Epidermal melanocyte (primary cell): ENCODE measurements around the gene ADK.
"Not testable (repeated sequence)": the region's sequence is repeated elsewhere in the genome, so short reads cannot be mapped to it uniquely, and the experiment has no call there.

Experiments used
- DNase-seq: peaks from one replicate; pipeline ENCODE4 v3.0.0; 2011; ENCODE audit warnings: low spot score; ENCODE audit not compliant: insufficient read length

The ADK gene

GRCh38 chr10:74150990-74151878 lies at the start of gene ADK:
Gene ADK (plus strand): TSS chr10:74151221. CDS start chr10:74151279, 58 bp downstream.
- peak; percentile 95 for DNase-seq

DNA sequence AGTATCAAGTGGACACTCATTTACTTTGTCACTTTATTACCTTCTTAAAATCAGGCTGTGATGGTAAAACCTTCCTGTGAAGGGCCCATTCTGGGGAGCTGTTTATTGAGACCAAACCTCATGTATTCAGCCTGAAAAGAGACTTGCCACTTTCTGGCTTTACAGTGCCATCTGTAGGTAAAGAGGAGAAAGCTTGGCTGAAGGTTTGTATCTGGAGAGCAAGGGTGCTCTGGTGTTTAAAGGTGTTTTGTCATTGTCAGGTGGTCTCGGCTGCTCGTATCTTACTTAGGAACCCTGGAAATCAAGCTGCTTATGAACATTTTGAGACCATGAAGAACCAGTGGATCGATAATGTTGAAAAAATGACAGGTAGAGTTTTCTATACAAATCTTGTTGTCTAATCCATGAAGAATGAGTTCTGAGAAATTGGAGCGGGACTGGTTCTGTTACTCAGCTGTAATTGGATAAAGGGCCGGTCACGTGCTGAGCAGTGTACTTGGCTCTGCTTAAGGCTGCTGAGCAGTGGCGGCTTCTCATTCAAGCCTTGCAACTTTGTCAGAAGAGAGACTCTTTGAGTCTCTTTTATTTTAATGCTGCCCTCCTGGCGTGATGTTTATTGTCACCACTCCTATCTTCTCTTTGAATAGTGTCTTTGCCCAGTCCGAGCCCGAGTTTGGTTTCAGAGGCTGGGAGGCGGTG lies 47.3 kb upstream of the ADK start:
- no peak for DNase-seq

DNA sequence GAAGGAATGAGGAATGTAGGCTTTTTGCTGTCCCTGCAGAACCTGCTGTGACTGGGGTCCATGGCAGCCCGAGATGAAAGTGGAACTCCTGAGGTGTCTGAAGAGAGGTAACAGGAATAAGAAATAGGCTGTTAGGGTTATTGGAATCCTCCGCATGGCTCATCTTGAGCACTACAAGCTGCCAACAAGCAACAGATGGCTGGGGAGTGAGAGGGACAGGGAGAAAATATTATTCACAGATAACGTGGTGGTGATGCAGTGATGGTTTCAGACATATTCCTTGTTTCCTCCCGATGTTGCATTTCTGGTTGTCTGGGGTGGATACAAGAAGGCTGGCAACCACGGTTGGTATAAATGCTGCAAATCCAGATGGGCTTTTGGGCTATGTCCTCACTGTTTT lies 46.5 kb upstream of the ADK start:
- no peak for DNase-seq

- DNase-seq = no peak
Observed at GRCh38 chr10:74104996-74105395, 46.0 kb upstream of the ADK start.

GRCh38 chr10:74107391-74107790 lies 43.6 kb upstream of the ADK start:
- no peak for DNase-seq

- no peak for DNase-seq
Observed at GRCh38 chr10:74109452-74109851, 41.6 kb upstream of the ADK start.

DNA sequence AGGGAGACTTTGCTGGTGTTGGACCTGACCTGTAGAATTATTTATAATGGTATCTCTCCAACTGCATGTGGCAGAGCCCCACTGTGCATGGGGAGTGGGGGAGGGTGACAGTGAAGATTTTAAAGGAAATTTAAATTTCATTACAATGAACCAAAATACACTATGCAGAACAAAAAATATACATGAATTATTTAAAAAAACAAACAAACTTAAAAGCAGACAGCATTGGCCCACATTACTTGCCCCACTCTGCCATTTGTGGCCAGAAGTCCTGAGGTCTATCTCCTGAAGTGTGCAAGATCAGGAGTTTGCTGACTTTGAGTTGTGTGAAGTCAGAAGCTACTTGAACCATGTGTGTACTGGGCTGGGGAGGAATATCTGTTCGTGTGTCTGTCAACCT lies 40.9 kb upstream of the ADK start:
- DNase-seq = no peak

DNA sequence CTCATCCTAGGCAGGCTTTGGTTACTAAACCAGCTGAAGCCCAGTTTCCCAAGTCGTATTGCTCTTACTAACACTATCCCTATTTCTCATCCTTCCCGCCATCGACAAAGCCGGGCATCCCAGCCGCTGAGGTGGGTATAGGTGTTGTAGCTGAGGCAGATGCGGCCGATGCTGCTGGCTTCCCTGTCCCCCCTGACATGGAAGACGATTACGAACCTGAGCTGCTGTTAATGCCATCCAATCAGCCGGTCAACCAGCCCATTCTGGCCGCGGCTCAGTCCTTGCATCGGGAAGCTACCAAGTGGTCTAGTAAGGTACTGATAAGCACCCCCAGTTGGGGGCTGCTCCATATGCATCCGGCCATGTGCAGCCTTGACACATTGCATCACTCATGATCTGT lies 39.2 kb upstream of the ADK start:
- no peak for DNase-seq

GRCh38 chr10:74113546-74113945 lies 37.5 kb upstream of the ADK start:
- no peak for DNase-seq

GRCh38 chr10:74114041-74114448 lies 37.0 kb upstream of the ADK start:
- no peak for DNase-seq

DNA sequence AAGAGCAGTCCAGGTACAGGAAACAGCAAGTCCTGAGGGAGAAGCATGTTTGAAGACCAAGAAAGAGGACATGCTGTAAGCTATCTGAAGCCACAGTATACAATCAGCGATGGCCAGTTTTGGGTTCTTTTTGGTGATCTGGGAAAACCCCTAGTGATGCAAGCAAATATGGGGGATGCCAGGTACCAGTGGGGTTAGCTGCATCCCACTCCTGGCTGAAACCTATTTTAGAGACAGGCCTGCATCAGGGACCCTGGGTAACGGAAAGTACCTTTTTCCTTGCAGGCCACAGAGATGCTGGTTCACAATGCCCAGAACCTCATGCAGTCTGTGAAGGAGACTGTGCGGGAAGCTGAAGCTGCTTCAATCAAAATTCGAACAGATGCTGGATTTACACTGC lies 33.3 kb upstream of the ADK start:
- no peak for DNase-seq

DNA sequence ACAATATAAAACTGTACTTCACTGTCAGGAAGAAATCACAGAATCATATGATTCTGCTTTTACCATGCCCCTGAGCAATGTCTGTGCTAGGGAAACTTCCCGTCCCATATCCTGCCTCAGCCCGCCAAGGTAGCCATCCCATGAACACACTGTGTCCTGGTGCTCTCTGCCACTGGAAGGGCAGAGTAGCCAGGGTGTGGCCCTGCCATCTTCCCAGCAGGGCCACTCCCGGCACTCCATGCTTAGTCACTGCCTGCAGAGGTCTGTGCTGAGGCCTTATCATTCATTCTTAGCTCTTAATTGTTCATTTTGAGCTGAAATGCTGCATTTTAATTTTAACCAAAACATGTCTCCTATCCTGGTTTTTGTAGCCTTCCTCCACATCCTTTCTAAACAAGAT lies 32.2 kb upstream of the ADK start:
- no peak for DNase-seq

GRCh38 chr10:74120911-74121310 lies 30.1 kb upstream of the ADK start:
- DNase-seq = no peak

DNA sequence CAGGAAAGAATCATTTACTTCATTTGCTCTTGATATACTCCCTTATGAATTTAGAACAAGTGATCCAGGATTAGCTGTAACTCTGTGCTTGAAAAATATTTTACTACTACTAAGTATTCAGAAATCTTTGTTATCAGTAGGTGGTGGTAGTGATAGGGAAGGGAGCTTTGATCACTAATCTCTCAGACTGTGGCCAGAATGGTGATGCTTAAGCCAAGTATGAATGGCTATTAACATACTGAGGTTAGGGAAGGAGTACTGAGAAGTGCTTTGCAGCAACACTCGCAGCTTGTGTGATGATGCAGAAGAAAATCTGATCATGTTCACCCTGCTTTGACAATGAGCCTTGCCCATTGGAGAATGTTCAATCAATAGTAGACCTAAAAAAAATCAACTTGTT lies 29.7 kb upstream of the ADK start:
- no peak for DNase-seq

DNA sequence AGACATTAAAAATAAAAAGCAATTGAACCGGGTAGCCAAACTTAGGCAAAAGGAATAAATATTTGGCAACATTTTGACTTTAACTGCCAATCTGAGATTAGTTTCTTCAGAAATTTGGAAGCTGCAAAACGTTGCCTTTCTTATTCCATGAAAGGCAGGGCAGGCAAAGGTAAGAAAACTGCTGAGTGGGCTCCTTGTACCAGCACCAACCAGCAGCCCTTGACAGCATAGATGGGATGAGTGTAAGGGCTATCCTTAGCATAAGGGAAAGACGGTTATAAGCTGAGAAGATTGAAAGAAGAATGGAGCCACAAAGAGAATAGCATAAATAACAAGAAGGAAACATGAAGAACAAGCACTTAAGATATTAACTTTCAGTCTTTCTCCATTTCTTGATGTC lies 29.0 kb upstream of the ADK start:
- DNase-seq = no peak

GRCh38 chr10:74123081-74123480 lies 27.9 kb upstream of the ADK start:
- no peak for DNase-seq

DNA sequence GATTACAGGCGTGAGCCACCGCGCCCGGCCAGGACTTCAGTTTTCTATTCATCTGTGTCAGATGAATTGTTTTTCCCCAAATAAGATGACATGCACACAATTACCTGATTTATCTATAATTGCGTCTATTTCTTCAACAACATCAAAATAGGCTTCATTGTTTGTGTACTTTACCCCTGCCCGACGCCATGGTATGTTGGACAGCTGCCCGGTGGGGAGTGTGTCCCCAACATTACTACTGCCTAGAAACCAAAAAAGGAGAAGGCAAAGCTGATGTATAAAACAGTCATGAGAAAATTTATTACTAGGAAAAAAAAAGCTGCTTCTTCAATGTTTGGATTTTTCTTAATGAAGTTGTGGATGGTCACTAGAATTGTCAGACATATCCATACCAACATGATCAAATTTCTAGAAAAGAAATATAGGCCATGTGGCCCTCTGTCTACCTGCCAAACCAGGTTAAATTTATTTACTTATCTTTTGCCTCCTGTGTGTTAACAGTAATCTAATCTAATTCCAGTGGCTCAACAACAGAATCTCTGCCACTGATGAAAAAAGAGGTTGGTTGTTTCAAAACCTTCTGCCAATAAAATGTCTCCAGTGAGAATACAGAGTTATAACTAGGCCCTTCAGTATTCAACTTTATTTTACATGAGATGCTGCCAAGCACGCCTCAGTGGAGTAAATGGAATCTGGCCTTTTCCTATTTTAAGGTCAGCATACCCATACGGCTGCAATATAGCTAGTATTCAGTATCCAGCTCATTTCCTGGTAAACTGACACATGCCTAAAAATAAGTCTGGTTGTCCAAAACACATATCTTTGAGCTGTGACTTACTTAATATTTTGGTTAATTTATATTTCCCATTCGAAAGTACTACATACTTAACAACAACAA lies 16.8 kb upstream of the ADK start:
- no peak for DNase-seq

DNA sequence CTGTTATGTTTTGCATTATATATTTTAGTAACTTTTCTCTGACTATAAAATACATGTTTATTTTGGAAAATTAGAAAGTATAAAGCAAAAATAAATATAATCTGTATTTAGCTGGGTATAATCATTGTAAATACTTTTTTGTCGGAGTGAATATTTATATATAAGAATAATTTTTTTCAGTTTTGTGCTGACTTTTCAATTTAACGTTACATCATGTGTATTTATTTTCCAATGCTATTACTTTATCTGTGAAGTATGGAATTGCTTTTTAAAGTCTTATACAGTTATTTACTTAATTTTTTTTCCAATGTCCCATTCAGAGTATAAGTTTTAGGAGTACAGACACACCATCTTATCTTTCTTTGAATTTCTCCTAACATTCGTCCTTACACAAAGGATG lies 15.6 kb upstream of the ADK start:
- DNase-seq = no peak

DNA sequence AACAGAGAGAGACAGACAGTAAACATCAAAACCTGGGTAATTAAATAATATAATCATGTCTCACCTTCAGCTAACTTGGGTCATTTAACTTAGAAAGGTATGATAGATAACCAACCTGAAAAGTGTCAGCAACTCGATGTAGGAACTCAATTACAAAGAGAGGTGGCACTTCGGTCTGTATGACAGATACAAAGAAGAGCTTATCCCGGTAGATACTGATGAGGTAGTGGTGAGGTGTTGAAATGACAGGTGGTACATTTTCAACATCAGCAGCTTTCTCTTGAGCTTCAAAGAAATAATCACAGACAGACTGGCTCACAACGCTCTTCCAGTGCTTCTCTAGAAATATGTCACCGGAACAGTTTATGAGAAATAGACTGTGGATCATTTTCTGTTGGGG lies 13.0 kb upstream of the ADK start:
- no peak for DNase-seq

DNA sequence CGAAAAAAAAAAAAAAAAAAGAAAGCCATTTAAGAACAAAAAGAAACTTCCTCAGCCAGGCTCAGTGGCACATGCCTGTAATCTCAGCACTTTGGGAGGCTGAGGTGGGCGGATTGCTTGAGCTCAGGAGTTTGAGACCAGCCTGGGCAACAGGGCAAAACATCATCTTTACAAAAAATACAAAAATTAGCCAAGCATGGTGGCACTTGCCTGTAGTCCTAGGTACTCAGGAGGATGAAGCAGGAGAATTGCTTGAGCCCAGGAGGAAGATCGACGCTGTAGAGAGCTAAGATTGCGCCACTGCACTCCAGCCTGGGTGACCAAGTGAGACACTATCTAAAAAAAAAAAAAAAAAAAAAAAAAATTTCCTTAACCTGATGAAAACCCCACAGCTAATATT lies 12.4 kb upstream of the ADK start:
- not testable (repeated sequence) for DNase-seq

DNA sequence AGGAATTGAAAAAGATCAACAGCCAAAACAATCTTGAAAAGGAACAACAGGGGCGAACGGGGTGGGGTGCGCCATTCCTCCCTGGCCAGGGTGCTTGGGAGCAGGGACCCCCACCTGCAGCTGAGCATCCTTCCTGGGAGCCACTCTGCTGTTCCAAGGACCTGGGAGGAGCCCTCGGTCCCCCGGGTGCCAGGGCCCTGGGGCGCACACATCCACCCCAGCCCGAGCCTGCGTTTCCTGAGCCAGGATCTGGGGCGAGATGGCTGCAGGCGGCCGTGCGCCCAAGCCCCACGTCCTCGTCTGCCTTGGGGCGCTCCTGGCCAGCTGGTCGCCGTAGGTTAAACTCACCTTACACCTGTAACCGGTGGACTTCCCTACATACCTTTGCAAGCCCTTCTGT lies 11.0 kb upstream of the ADK start:
- no peak for DNase-seq

GRCh38 chr10:74140553-74140952 lies 10.5 kb upstream of the ADK start:
- no peak for DNase-seq
